Measurements from ENCODE around the gene RBM20. TPM values are rescaled to one million over a fixed set of nuclear protein-coding genes. Genes with fewer than 3 reads are reported as not detected.

RBM20 gene
- total RNA-seq, 4 donors from 2014 or later, result 0.54 to 4.3 (median 1.5) TPM

DNA sequence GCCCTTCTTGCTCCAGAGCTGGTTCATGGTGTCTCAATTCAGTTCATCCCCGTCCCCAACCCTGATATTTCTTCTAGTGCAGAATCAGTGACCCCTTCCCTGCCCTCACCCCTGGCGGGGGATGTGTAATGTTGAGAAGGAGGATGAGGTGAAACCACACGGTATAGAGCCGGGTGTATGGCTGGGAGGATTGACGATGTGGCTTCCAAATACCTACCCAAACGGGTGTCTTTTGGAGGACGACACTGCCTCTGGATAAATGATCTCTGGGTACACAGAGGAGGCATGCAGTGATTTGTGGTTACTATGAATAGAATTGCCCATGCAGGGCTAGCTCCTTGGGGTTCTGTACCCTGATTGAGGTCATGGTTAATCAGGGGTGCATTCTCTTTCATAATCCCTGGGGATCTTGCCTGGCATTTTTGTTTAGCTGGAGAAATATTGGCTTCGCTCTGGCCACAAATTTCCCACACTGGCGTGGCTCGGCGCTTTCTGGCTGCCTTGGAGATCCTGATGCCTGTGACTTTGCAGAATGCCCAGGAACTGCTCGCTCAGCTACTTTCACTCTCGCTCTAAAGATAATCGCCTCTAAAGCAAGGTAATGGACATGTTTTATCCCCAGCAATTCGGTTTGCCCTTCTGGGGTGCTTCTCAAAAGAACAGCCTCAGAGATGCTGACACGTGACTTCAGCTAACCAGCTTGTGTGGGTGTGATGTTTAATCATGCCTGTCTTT is 89.2 kb downstream of the RBM20 start:
- intact Hi-C loops (cut with DNase I), result no loop called here
- no peak overlapping the region for H3K27ac ChIP-seq
- no peaks in the 10 kb centered on the region for H3K9me3 ChIP-seq
- no peaks in the 10 kb centered on the region for H3K36me3 ChIP-seq
- H3K4me3 ChIP-seq (replicated peaks in 1 of 3), result no peak overlapping the region
- DNase-seq, result no peak
- WGBS, 2 donors, result 66 to 84% methylated on average over 16 of the region's 16 CpGs
- TF ChIP-seq CTCF (IDR thresholded peaks at IDR 0.05) (no peak), POLR2A (IDR thresholded peaks at IDR 0.05) (no peak)
- H3K27me3 ChIP-seq, result no peaks in the 10 kb centered on the region
- H3K4me1 ChIP-seq, result no peaks in the 10 kb centered on the region

DNA sequence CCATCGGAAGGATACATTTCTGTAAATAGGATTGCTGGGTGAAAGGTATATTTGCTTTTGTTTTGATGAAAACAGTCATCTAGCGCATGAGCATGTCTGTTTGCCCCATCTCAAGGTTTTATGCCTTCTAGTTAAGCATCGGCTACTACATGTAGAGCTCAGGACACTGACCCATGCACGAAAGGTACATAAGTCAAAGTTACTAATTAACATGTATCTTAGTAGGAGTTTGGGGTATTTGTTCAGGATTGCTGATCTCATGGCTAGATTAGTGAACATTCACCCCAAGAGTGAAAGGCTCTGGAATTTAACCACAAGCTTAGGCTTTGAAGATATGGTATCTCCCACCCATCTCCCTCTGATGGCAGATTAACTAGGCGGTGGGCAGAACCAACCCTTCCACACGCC is 91.5 kb downstream of the RBM20 start:
- Histone ChIP-seq H3K4me3 (replicated peaks in 1 of 3) (no peak overlapping the region), H3K27ac (no peak overlapping the region), H3K36me3 (no peaks in the 10 kb centered on the region), H3K27me3 (no peaks in the 10 kb centered on the region), H3K9me3 (no peaks in the 10 kb centered on the region), H3K4me1 (no peaks in the 10 kb centered on the region)
- WGBS, 2 donors, result 91 to 94% methylated on average over 6 of the region's 6 CpGs
- no peak for DNase-seq
- no peak for TF ChIP-seq POLR2A (IDR thresholded peaks at IDR 0.05)
- TF ChIP-seq CTCF (IDR thresholded peaks at IDR 0.05), result no peak
- intact Hi-C loops (cut with DNase I), result no loop called here

- Histone ChIP-seq H3K4me3 (replicated peaks in 1 of 3) (no peak overlapping the region), H3K27me3 (no peaks in the 10 kb centered on the region), H3K27ac (no peak overlapping the region), H3K9me3 (no peaks in the 10 kb centered on the region), H3K36me3 (no peaks in the 10 kb centered on the region), H3K4me1 (no peaks in the 10 kb centered on the region)
- TF ChIP-seq POLR2A (IDR thresholded peaks at IDR 0.05) (no peak), CTCF (IDR thresholded peaks at IDR 0.05) (no peak)
- 72 to 74% methylated on average over 7 of the region's 7 CpGs for WGBS, 2 donors
- intact Hi-C loops (cut with DNase I), result no loop called here
- no peak for DNase-seq
Measured at GRCh38 chr10:110737886-110738634, 93.9 kb downstream of the RBM20 start.

DNA sequence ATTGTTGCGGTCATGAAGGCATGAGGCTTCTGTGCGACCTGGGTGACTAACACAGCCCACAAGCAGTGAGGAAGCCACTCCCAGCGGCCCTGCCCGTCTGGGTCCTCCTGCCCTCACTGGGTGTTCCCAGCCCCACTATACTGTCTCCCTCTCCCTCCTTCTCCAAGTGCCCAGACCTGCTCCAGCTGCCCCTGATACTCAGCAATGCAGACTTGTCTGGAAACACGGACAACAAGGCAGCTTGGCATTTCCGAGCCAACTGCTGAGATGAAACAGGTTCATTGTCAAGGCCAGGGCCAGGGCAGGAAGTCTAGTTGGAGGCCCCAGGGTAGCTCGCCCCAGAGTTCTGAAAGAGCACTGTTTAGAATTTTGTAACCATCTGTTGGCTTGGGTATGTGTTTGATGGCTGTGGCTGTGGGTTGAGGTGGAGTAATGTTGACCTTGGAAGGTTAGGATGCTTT is 95.7 kb downstream of the RBM20 start:
- intact Hi-C loops (cut with DNase I), result no loop called here
- Histone ChIP-seq H3K27me3 (no peaks in the 10 kb centered on the region), H3K36me3 (no peaks in the 10 kb centered on the region), H3K9me3 (no peaks in the 10 kb centered on the region), H3K4me3 (replicated peaks in 1 of 3) (no peak overlapping the region), H3K4me1 (no peaks in the 10 kb centered on the region), H3K27ac (no peak overlapping the region)
- TF ChIP-seq POLR2A (IDR thresholded peaks at IDR 0.05) (no peak), CTCF (IDR thresholded peaks at IDR 0.05) (no peak)
- no peak for DNase-seq
- 68 to 78% methylated on average over 7 of the region's 7 CpGs for WGBS, 2 donors

- intact Hi-C loops (cut with DNase I), result no loop called here
- Histone ChIP-seq H3K9me3 (no peaks in the 10 kb centered on the region), H3K27me3 (no peaks in the 10 kb centered on the region), H3K4me1 (peaks cover 0 to 7% of the 10 kb centered on the region in 2 donors), H3K27ac (no peak overlapping the region), H3K4me3 (replicated peaks in 1 of 3) (no peak overlapping the region), H3K36me3 (no peaks in the 10 kb centered on the region)
- 92 to 98% methylated on average over 6 of the region's 6 CpGs for WGBS, 2 donors
- TF ChIP-seq CTCF (IDR thresholded peaks at IDR 0.05) (no peak), POLR2A (IDR thresholded peaks at IDR 0.05) (no peak)
- DNase-seq, result no peak
Measured at GRCh38 chr10:110742801-110743200, 98.7 kb downstream of the RBM20 start.

All from thyroid gland (tissue), 4 donors.